ENCODE data around the gene HSPH1.

DNA sequence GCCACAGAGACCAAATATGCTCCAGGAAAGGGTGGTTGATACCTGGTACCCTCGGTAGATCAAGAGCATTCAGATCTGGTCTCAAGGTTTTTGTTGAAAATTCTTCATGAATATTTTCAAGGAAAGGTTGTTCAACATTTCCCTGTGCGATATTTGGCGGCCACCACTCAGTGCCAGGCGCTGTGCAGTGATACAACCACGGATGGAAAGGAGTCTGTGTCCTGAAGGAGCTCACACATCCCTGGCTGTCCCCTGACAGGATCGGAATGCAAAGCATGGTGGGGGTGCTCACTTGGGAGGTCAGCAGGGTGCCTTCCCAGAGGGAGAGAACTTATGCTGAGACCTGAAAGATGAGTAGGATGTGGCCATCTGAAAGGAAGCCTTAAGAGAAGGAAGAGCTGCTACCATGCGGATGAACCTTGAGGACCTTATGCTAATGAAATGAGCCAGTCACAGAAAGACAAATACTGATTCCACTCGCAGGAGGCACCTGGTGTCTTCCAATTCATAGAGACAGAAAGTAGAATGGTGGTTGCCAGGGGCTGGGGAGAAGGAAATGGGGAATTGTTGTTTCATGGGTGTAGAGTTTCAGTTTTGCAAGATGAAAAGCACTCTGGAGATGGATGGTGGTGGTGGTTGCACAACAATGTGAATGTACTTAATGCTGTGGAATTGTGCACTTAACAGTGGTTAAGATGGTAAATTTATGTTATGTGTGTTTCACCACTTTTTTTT is 41.6 kb downstream of the HSPH1 start:
- TF ChIP-seq, protein P1, sequence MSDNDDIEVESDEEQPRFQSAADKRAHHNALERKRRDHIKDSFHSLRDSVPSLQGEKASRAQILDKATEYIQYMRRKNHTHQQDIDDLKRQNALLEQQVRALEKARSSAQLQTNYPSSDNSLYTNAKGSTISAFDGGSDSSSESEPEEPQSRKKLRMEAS (IDR thresholded peaks at IDR 0.05) = no peak
- TF ChIP-seq, protein P2, sequence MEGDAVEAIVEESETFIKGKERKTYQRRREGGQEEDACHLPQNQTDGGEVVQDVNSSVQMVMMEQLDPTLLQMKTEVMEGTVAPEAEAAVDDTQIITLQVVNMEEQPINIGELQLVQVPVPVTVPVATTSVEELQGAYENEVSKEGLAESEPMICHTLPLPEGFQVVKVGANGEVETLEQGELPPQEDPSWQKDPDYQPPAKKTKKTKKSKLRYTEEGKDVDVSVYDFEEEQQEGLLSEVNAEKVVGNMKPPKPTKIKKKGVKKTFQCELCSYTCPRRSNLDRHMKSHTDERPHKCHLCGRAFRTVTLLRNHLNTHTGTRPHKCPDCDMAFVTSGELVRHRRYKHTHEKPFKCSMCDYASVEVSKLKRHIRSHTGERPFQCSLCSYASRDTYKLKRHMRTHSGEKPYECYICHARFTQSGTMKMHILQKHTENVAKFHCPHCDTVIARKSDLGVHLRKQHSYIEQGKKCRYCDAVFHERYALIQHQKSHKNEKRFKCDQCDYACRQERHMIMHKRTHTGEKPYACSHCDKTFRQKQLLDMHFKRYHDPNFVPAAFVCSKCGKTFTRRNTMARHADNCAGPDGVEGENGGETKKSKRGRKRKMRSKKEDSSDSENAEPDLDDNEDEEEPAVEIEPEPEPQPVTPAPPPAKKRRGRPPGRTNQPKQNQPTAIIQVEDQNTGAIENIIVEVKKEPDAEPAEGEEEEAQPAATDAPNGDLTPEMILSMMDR (IDR thresholded peaks at IDR 0.05; ENCODE audit: low read depth, low read length, missing input control) = no peak
